Heart left ventricle (tissue), 13 donors: ENCODE measurements around the gene IGF2BP3.

Source experiments
- POLR2A ChIP-seq, 2 donors: fragments of 450-650 bp; IDR thresholded peaks; one replicate each; pipeline ENCODE4 v1.6.1; 2017; ENCODE audit warnings: antibody characterized with exemption in 2 of 2, mild to moderate bottlenecking in 2 of 2, moderate library complexity in 2 of 2
- TF ChIP-seq, protein P1 (sequence below), 12 donors: fragments of 200-600 bp; sonication (generic) in 4 of 12; IDR thresholded peaks; one replicate each; pipeline versions ENCODE4 v1.5.0 to v1.8.0; 2018 to 2022; ENCODE audit warnings: antibody characterized with exemption in 12 of 12, mild to moderate bottlenecking in 5 of 12
- donor health status: ischemic (EF 13 %, LVEDD 7.1; RV severe dilation, severe dysfunction).
- donor health status: DM: no; HTN: yes; CAD: no.
- donor health status: DM: no; HTN: no; CAD: no.
- donor health status: ischemic (EF 25% LVEDD 6.9; RV normal size, moderate dysfunction).
- donor health status: ischemic (EF 25% LVEDD 5.7; RV mildly dilated, moderate dysfunction).
- donor health status: ischemic (EF 35%, LVEDD 5.7; RV mildly dilated, moderate dysfunction).
- donor health status: nonischemic (EF 11% LVEDD 7.7; RV severe dilation, severe dysfunction).
- donor health status: DM: yes; HTN: yes; CAD: no.
- donor health status: PGD.
- donor health status: ischemic (EF 29% LVEDD 5.4; RV normal size, mild dysfunction).
- donor health status: nonischemic (EF 23%, LVEDD 6.1; RV moderate dilation, normal function).

DNA sequence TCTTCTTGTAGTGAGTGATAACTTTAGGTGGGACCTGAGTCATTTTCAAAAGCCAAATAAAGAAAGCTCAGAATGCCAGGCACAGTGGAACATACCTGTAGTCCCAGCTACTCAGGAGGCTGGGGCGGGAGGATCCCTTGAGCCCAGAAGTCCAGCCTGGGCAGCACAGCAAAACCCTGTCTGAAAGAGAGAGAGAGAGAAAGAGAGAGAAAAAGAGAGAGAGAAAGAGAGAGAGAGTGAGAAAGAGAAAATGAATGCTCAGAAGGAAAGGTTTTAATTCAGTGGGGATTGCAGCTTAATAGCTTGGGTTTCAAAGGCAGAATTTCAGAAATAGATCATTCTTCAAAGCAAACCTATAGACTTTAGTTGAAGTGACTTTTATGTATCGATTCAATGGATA is 198.0 kb downstream of the IGF2BP3 start:
- no peak for TF ChIP-seq POLR2A (IDR thresholded peaks at IDR 0.05)
- TF ChIP-seq, protein P1, sequence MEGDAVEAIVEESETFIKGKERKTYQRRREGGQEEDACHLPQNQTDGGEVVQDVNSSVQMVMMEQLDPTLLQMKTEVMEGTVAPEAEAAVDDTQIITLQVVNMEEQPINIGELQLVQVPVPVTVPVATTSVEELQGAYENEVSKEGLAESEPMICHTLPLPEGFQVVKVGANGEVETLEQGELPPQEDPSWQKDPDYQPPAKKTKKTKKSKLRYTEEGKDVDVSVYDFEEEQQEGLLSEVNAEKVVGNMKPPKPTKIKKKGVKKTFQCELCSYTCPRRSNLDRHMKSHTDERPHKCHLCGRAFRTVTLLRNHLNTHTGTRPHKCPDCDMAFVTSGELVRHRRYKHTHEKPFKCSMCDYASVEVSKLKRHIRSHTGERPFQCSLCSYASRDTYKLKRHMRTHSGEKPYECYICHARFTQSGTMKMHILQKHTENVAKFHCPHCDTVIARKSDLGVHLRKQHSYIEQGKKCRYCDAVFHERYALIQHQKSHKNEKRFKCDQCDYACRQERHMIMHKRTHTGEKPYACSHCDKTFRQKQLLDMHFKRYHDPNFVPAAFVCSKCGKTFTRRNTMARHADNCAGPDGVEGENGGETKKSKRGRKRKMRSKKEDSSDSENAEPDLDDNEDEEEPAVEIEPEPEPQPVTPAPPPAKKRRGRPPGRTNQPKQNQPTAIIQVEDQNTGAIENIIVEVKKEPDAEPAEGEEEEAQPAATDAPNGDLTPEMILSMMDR (IDR thresholded peaks at IDR 0.05), result no peak
